Neural progenitor cell (in vitro differentiated cells): ENCODE measurements around the gene NTM.

Experiments
- CTCF ChIP-seq: fragments of 200-600 bp; sonication (generic); IDR thresholded peaks from 2 replicates; pipeline ENCODE4 v1.5.1; 2017; ENCODE audit warnings: antibody characterized with exemption, mild to moderate bottlenecking
- EZH2 ChIP-seq: fragments of 200-600 bp; sonication (generic); IDR thresholded peaks from 2 replicates; pipeline ENCODE4 v1.6.1; 2017; ENCODE audit warnings: antibody characterized with exemption, mild to moderate bottlenecking, moderate library complexity

- TF ChIP-seq CTCF (no peak), EZH2 (no peak)
Observed at GRCh38 chr11:131750152-131750551, 379.7 kb downstream of the NTM start.
